GM23338 (cell line): ENCODE results near the gene KDM4F. TPM values are rescaled to one million over a fixed set of nuclear protein-coding genes. Genes with fewer than 3 reads are reported as not detected.

Experiments
- ATAC-seq: fragments of 200-7000 bp; cut with Tn5 transposase; 3 replicates; pipeline ENCODE4 v1.9.1; 2020
- DNase-seq: peaks from one replicate; pipeline ENCODE4 v3.0.0-alpha.2; 2015; ENCODE audit warnings: low spot score
- H2AFZ ChIP-seq: fragments of 200-600 bp; sonication (generic); 2 replicates; pipeline ENCODE4 v1.8.0; 2016; ENCODE audit warnings: antibody characterized with exemption, mild to moderate bottlenecking, moderate library complexity
- H3F3A ChIP-seq: fragments of 200-600 bp; sonication (generic); replicated peaks from 2 replicates; pipeline ENCODE4 v1.8.0; 2017; ENCODE audit warnings: antibody characterized with exemption, mixed run types, low read depth
- H3K27ac ChIP-seq: fragments of 200-600 bp; sonication (generic); 2 replicates; pipeline ENCODE4 v1.6.1; 2016; ENCODE audit warnings: low read depth
- H3K27me3 ChIP-seq: fragments of 200-600 bp; sonication (generic); 2 replicates; pipeline ENCODE4 v1.8.0; 2016; ENCODE audit warnings: mild to moderate bottlenecking, mixed run types, moderate library complexity; ENCODE audit not compliant: insufficient read depth
- H3K36me3 ChIP-seq: fragments of 200-600 bp; sonication (generic); 2 replicates; pipeline ENCODE4 v1.8.0; 2016; ENCODE audit warnings: mild to moderate bottlenecking; ENCODE audit not compliant: insufficient read depth
- H3K4me1 ChIP-seq: fragments of 200-600 bp; sonication (generic); 2 replicates; pipeline ENCODE4 v1.8.0; 2016; ENCODE audit warnings: mild to moderate bottlenecking, moderate library complexity; ENCODE audit not compliant: insufficient read depth
- H3K4me2 ChIP-seq: fragments of 200-600 bp; sonication (generic); 2 replicates; pipeline ENCODE4 v1.7.1; 2017; ENCODE audit warnings: mixed run types
- H3K4me3 ChIP-seq: fragments of 200-600 bp; sonication (generic); 2 replicates; pipeline ENCODE4 v1.6.1; 2016; ENCODE audit warnings: mixed run types
- H3K79me2 ChIP-seq: fragments of 200-600 bp; sonication (generic); replicated peaks from 2 replicates; pipeline ENCODE4 v1.8.0; 2017; ENCODE audit warnings: mild to moderate bottlenecking; ENCODE audit not compliant: insufficient read depth
- H3K9me2 ChIP-seq: fragments of 200-600 bp; sonication (generic); 2 replicates; pipeline ENCODE4 v1.8.0; 2017; ENCODE audit not compliant: insufficient read depth
- H4K20me1 ChIP-seq: fragments of 200-600 bp; sonication (generic); replicated peaks from 2 replicates; pipeline ENCODE4 v1.8.0; 2017; ENCODE audit warnings: mild to moderate bottlenecking; ENCODE audit not compliant: insufficient read depth
- H3K27ac Mint-ChIP-seq: 2 replicates; pipeline ENCODE4 v1.8.0; 2020; ENCODE audit warnings: inconsistent platforms, mild to moderate bottlenecking, moderate library complexity, mixed read lengths
- H3K27me3 Mint-ChIP-seq: 3 replicates; pipeline ENCODE4 v1.8.0; 2022; ENCODE audit warnings: low read depth, mild to moderate bottlenecking, moderate library complexity, mixed read lengths, inconsistent platforms; ENCODE audit not compliant: insufficient read depth, poor library complexity
- H3K36me3 Mint-ChIP-seq: 3 replicates; pipeline ENCODE4 v1.8.0; 2021; ENCODE audit warnings: low read depth, mild to moderate bottlenecking, inconsistent platforms, moderate library complexity, mixed read lengths
- H3K4me1 Mint-ChIP-seq: 3 replicates; pipeline ENCODE4 v1.8.0; 2020; ENCODE audit warnings: mild to moderate bottlenecking, inconsistent platforms, mixed read lengths
- H3K4me3 Mint-ChIP-seq: 3 replicates; pipeline ENCODE4 v1.8.0; 2021; ENCODE audit warnings: moderate library complexity, mild to moderate bottlenecking, inconsistent platforms, mixed read lengths
- H3K9me3 Mint-ChIP-seq: 3 replicates; pipeline ENCODE4 v1.8.0; 2020; ENCODE audit warnings: moderate library complexity, mild to moderate bottlenecking, inconsistent platforms, mixed read lengths
- CREB1 ChIP-seq: fragments of 250-450 bp; sonication (Bioruptor Pico); IDR thresholded peaks from 2 replicates; pipeline ENCODE4 v1.5.0; 2020; ENCODE audit warnings: low read depth, mild to moderate bottlenecking, moderate library complexity
- EZH2 ChIP-seq: fragments of 200-600 bp; sonication (generic); IDR thresholded peaks from one replicate; pipeline ENCODE4 v1.8.0; 2017; ENCODE audit warnings: antibody characterized with exemption, mild to moderate bottlenecking, low read depth; ENCODE audit not compliant: unreplicated experiment
- EZH2phosphoT487 ChIP-seq: fragments of 200-600 bp; sonication (generic); IDR thresholded peaks from one replicate; pipeline ENCODE4 v1.8.1; 2018; ENCODE audit warnings: antibody characterized with exemption; ENCODE audit not compliant: unreplicated experiment
- JUNB ChIP-seq: IDR thresholded peaks from one replicate; pipeline ENCODE4 v1.6.1; 2016; ENCODE audit warnings: antibody characterized with exemption; ENCODE audit not compliant: unreplicated experiment
- NANOG ChIP-seq: IDR thresholded peaks from 2 replicates; pipeline ENCODE4 v1.6.1; 2016; ENCODE audit warnings: antibody characterized with exemption, borderline replicate concordance
- POLR2AphosphoS5 ChIP-seq: IDR thresholded peaks from 2 replicates; pipeline ENCODE4 v1.6.1; 2016; ENCODE audit warnings: antibody characterized with exemption, low read depth
- STAT1 ChIP-seq: IDR thresholded peaks from one replicate; pipeline ENCODE4 v1.6.1; 2016; ENCODE audit warnings: antibody characterized with exemption; ENCODE audit not compliant: unreplicated experiment
- ZNF114 ChIP-seq: fragments of 250-450 bp; sonication (Bioruptor Pico); IDR thresholded peaks from 2 replicates; pipeline ENCODE4 v1.5.0; 2020; ENCODE audit warnings: mild to moderate bottlenecking, moderate library complexity
- ZNF331 ChIP-seq: fragments of 250-450 bp; sonication (Bioruptor Pico); IDR thresholded peaks from 2 replicates; pipeline ENCODE4 v1.5.0; 2020; ENCODE audit warnings: low read depth, mild to moderate bottlenecking, moderate library complexity
- polyA plus RNA-seq: library from polyadenylated mRNA; unstranded; fragments of >200 nt; fragmentation: Nextera tagmentation; extraction: Ambion mirVana; gene quantifications from 2 replicates; pipeline ENCODE4 v1.2.1, GENCODE V29; 2016
- total RNA-seq: library from RNA; depleted of rRNA; stranded (reverse); fragments of >200 nt; shearing (Covaris generic); gene quantifications from 2 replicates; pipeline ENCODE4 v1.2.3, GENCODE V29; 2014
- TF ChIP-seq, protein P1 (sequence below), 2 experiments: fragments of 200-600 bp in 1 of 2; sonication (generic) in 1 of 2; conservative IDR thresholded peaks; 2 replicates each; pipeline versions ENCODE4 v1.5.1 to v1.6.1; 2016 to 2017; ENCODE audit warnings: antibody characterized with exemption in 2 of 2, low read depth in 2 of 2, mild to moderate bottlenecking in 2 of 2, moderate library complexity in 1 of 2
- TF ChIP-seq, protein P2 (sequence below): fragments of 250-450 bp; sonication (Bioruptor Pico); IDR thresholded peaks from 2 replicates; pipeline ENCODE4 v1.5.0; 2020; ENCODE audit warnings: mild to moderate bottlenecking, moderate library complexity
- TF ChIP-seq, protein P3 (sequence below): IDR thresholded peaks from one replicate; pipeline ENCODE4 v1.6.1; 2018; ENCODE audit warnings: antibody characterized with exemption; ENCODE audit not compliant: unreplicated experiment
- TF ChIP-seq, protein P4 (sequence below): IDR thresholded peaks from 2 replicates; pipeline ENCODE4 v1.6.1; 2016; ENCODE audit warnings: antibody characterized with exemption

The KDM4F gene
- total and polyA plus RNA-seq, 2 experiments from 2014 or later, result not detected

DNA sequence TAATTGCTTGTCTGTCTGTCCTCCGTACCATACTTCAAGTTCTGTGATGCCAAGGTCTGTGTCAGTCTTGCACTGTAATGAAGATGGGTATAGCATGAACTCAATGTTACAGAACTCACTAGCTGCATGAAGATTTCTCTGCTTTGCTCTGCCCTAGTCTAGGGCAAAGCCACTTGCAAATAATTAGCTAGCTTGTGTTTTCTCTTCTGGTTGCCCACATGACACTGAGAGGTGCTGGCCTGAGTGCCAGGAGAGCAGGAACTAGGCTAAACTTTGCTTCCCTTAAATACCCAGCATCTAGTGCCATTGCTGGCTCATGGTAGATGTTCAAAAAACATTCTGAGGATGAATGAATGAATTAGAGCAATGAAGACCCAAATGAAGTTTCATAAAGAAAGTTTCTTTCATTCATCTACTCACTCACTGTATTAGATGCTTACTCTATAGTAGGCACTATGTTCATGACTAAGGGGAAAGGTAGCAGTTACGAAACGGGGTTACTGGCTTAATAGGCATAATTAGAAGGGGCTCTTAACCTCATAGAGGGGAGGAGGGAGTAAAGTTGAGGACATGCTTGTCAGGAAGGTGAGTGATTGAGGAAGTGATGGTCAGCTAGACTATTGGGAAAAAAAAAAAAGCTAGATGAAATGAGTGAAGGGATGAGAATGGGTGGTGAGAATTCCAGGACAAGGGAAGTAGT is 36.0 kb downstream of the KDM4F start:
- no peak overlapping the region for H3K4me2 ChIP-seq
- no peak overlapping the region for H3K27ac ChIP-seq

More for the DNA sequence above, 36.0 kb downstream of the KDM4F start:
- no peaks in the 10 kb centered on the region for H3K9me3 Mint-ChIP-seq
- H3K27ac Mint-ChIP-seq, result no peak overlapping the region
- TF ChIP-seq JUNB (no peak), NANOG (no peak), POLR2AphosphoS5 (no peak), EZH2phosphoT487 (no peak), ZNF331 (CRISPR knock-in tag) (no peak), EZH2 (no peak), STAT1 (no peak), CREB1 (no peak), ZNF114 (CRISPR knock-in tag) (no peak)
- TF ChIP-seq, protein P1, sequence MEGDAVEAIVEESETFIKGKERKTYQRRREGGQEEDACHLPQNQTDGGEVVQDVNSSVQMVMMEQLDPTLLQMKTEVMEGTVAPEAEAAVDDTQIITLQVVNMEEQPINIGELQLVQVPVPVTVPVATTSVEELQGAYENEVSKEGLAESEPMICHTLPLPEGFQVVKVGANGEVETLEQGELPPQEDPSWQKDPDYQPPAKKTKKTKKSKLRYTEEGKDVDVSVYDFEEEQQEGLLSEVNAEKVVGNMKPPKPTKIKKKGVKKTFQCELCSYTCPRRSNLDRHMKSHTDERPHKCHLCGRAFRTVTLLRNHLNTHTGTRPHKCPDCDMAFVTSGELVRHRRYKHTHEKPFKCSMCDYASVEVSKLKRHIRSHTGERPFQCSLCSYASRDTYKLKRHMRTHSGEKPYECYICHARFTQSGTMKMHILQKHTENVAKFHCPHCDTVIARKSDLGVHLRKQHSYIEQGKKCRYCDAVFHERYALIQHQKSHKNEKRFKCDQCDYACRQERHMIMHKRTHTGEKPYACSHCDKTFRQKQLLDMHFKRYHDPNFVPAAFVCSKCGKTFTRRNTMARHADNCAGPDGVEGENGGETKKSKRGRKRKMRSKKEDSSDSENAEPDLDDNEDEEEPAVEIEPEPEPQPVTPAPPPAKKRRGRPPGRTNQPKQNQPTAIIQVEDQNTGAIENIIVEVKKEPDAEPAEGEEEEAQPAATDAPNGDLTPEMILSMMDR (conservative IDR thresholded peaks at IDR 0.05; ENCODE audit: low read depth in 2 of 2), result no peak
- TF ChIP-seq, protein P2, sequence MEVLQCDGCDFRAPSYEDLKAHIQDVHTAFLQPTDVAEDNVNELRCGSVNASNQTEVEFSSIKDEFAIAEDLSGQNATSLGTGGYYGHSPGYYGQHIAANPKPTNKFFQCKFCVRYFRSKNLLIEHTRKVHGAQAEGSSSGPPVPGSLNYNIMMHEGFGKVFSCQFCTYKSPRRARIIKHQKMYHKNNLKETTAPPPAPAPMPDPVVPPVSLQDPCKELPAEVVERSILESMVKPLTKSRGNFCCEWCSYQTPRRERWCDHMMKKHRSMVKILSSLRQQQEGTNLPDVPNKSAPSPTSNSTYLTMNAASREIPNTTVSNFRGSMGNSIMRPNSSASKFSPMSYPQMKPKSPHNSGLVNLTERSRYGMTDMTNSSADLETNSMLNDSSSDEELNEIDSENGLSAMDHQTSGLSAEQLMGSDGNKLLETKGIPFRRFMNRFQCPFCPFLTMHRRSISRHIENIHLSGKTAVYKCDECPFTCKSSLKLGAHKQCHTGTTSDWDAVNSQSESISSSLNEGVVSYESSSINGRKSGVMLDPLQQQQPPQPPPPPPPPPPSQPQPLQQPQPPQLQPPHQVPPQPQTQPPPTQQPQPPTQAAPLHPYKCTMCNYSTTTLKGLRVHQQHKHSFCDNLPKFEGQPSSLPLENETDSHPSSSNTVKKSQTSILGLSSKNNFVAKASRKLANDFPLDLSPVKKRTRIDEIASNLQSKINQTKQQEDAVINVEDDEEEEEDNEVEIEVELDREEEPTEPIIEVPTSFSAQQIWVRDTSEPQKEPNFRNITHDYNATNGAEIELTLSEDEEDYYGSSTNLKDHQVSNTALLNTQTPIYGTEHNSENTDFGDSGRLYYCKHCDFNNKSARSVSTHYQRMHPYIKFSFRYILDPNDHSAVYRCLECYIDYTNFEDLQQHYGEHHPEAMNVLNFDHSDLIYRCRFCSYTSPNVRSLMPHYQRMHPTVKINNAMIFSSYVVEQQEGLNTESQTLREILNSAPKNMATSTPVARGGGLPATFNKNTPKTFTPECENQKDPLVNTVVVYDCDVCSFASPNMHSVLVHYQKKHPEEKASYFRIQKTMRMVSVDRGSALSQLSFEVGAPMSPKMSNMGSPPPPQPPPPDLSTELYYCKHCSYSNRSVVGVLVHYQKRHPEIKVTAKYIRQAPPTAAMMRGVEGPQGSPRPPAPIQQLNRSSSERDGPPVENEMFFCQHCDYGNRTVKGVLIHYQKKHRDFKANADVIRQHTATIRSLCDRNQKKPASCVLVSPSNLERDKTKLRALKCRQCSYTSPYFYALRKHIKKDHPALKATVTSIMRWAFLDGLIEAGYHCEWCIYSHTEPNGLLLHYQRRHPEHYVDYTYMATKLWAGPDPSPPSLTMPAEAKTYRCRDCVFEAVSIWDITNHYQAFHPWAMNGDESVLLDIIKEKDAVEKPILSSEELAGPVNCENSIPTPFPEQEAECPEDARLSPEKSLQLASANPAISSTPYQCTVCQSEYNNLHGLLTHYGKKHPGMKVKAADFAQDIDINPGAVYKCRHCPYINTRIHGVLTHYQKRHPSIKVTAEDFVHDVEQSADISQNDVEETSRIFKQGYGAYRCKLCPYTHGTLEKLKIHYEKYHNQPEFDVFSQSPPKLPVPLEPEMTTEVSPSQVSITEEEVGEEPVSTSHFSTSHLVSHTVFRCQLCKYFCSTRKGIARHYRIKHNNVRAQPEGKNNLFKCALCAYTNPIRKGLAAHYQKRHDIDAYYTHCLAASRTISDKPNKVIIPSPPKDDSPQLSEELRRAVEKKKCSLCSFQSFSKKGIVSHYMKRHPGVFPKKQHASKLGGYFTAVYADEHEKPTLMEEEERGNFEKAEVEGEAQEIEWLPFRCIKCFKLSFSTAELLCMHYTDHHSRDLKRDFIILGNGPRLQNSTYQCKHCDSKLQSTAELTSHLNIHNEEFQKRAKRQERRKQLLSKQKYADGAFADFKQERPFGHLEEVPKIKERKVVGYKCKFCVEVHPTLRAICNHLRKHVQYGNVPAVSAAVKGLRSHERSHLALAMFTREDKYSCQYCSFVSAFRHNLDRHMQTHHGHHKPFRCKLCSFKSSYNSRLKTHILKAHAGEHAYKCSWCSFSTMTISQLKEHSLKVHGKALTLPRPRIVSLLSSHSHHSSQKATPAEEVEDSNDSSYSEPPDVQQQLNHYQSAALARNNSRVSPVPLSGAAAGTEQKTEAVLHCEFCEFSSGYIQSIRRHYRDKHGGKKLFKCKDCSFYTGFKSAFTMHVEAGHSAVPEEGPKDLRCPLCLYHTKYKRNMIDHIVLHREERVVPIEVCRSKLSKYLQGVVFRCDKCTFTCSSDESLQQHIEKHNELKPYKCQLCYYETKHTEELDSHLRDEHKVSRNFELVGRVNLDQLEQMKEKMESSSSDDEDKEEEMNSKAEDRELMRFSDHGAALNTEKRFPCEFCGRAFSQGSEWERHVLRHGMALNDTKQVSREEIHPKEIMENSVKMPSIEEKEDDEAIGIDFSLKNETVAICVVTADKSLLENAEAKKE (CRISPR knock-in tag), result no peak
- TF ChIP-seq, protein P3, sequence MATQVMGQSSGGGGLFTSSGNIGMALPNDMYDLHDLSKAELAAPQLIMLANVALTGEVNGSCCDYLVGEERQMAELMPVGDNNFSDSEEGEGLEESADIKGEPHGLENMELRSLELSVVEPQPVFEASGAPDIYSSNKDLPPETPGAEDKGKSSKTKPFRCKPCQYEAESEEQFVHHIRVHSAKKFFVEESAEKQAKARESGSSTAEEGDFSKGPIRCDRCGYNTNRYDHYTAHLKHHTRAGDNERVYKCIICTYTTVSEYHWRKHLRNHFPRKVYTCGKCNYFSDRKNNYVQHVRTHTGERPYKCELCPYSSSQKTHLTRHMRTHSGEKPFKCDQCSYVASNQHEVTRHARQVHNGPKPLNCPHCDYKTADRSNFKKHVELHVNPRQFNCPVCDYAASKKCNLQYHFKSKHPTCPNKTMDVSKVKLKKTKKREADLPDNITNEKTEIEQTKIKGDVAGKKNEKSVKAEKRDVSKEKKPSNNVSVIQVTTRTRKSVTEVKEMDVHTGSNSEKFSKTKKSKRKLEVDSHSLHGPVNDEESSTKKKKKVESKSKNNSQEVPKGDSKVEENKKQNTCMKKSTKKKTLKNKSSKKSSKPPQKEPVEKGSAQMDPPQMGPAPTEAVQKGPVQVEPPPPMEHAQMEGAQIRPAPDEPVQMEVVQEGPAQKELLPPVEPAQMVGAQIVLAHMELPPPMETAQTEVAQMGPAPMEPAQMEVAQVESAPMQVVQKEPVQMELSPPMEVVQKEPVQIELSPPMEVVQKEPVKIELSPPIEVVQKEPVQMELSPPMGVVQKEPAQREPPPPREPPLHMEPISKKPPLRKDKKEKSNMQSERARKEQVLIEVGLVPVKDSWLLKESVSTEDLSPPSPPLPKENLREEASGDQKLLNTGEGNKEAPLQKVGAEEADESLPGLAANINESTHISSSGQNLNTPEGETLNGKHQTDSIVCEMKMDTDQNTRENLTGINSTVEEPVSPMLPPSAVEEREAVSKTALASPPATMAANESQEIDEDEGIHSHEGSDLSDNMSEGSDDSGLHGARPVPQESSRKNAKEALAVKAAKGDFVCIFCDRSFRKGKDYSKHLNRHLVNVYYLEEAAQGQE, result no peak
- TF ChIP-seq, protein P4, sequence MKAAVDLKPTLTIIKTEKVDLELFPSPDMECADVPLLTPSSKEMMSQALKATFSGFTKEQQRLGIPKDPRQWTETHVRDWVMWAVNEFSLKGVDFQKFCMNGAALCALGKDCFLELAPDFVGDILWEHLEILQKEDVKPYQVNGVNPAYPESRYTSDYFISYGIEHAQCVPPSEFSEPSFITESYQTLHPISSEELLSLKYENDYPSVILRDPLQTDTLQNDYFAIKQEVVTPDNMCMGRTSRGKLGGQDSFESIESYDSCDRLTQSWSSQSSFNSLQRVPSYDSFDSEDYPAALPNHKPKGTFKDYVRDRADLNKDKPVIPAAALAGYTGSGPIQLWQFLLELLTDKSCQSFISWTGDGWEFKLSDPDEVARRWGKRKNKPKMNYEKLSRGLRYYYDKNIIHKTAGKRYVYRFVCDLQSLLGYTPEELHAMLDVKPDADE, result no peak
- H3K4me3 ChIP-seq, result no peak overlapping the region
- peaks cover 14% of the 10 kb centered on the region for H3K27me3 ChIP-seq
- no peak overlapping the region for H2AFZ ChIP-seq
- no peaks in the 10 kb centered on the region for H3K36me3 Mint-ChIP-seq
- peaks cover 15% of the 10 kb centered on the region; the same call in 2 of the 3 replicates for H3K4me1 Mint-ChIP-seq
- H3K27me3 Mint-ChIP-seq, result peaks cover under 1% of the 10 kb centered on the region
- H3K4me3 Mint-ChIP-seq, result no peak overlapping the region
- H3K36me3 ChIP-seq, result no peaks in the 10 kb centered on the region
- ATAC-seq (no peak), DNase-seq (no peak)
- peaks cover 19% of the 10 kb centered on the region for H3K4me1 ChIP-seq
- no peaks in the 10 kb centered on the region for H4K20me1 ChIP-seq
- no peaks in the 10 kb centered on the region for H3K9me2 ChIP-seq
- peaks cover 4% of the 10 kb centered on the region; the same call in 1 of the 2 replicates for H3F3A ChIP-seq
- no peaks in the 10 kb centered on the region for H3K79me2 ChIP-seq
